ENCODE data around the gene APOBEC3G.
A peak's percentile ranks its signal among the peaks of the same experiment; 100 is the strongest.

APOBEC3G gene

GRCh38 chr22:39092111-39092862 lies 15.2 kb downstream of the APOBEC3G start:
- DNase-seq, result no peak

- DNase-seq, result peak; percentile 41 to 55
These were observed 17.8 kb downstream of the APOBEC3G start for GRCh38 chr22:39094717-39095389.

DNA sequence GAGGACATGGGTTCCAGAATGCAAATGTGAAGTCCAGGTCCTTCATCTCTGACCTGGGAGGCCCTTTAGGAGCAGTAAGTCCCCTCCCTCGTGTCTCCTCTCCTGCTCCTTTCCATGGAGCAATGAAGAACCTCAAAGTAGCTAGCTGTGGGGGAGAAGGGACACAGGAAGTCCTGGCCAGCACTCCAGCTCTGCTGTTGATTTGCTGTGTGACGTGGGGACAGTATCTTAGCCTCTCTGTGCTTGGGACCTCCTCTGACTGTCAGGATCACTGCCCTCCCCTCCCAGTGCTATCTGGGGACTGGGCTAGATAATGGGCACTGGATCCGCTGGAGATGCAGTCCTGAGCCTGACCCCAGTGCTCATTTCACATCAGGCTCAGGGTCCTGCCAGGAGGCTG lies 18.9 kb downstream of the APOBEC3G start:
- DNase-seq, result no peak

DNA sequence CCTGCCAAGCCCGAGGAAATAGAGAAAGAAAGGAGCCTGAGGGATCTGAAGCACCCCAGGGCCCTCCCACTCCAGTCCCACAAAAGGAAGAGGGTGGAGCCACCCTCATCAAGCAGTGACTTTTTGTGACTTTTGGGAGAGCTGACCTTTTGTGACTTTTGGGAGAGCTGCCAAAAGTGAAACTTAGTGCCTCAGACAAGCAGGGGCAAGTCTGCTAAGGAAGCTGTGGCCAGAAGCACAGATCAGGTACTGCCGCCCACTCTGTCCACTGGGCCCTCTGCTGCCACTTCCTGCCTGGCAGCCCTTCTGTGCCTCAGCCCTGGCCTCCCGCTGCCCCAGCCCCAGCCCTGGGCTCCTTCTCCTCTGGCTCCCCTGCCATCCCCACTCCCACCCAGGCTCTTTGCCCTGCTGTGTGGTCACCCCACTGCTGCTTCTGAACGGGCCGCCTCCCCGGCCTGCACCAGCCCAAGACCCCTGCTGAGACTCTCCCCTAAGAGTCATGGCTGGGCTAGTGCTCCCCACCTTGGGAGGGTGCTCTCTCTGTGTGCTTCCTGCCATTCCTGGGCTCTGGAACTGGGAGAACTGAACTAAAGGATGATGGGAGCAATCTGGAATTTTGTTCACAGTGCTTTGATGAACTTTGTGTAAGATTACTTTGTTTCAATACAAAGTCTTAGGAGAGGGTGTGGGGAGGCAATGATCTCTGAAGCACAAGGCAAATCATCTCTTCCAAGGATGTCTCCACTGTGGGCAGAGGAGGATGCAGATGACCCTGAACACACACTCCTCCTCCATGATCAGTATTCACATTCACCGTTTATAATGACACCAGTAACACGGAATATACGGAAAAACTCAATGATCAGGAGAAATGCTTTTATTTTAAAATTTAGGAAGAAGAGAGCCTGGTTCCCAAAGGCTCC lies 20.3 kb downstream of the APOBEC3G start, which contains the start of gene APOBEC3H:
APOBEC3H (plus strand) TSS at position 147 of the 923 bp plus-strand sequence. CDS start 3,035 bp downstream, outside the sequence.
- peak; percentile 52 to 58 for DNase-seq

- DNase-seq, result no peak
These were observed 21.0 kb downstream of the APOBEC3G start for GRCh38 chr22:39098026-39098425.

- DNase-seq, result no peak
These were observed 21.5 kb downstream of the APOBEC3G start for GRCh38 chr22:39098576-39098975.

GRCh38 chr22:39101226-39101625 lies 24.2 kb downstream of the APOBEC3G start:
- DNase-seq, result no peak

DNA sequence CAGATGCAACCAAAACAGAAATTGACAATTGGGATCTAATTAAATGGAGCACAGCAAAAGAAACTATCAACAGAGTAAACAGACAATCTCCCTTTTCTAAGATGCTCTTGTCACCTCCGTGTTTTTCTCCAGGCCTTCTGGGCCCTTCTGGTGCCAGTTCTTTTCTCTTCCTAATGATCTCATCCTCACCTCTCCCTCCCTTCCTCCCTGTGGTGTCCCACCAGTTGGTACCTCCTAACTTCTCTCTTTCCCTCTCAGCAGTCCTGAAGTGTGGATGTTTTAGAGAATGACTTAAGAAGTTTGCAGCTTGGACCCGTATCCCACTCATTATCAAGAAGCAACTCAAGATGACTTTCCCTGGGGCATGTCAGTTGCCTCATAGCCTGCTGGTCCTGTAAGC lies 26.4 kb downstream of the APOBEC3G start:
- DNase-seq, result no peak

- no peak for DNase-seq
These were observed 29.3 kb downstream of the APOBEC3G start for GRCh38 chr22:39106326-39106725.

GRCh38 chr22:39108487-39108886 lies 31.4 kb downstream of the APOBEC3G start:
- no peak for DNase-seq

- DNase-seq, result no peak
These were observed 32.3 kb downstream of the APOBEC3G start for GRCh38 chr22:39109361-39109760.

- DNase-seq, result no peak
These were observed 33.8 kb downstream of the APOBEC3G start for GRCh38 chr22:39110631-39111561.

- no peak for DNase-seq
These were observed 37.0 kb downstream of the APOBEC3G start for GRCh38 chr22:39114112-39114511.

GRCh38 chr22:39115570-39115969 lies 38.5 kb downstream of the APOBEC3G start:
- DNase-seq, result no peak

DNA sequence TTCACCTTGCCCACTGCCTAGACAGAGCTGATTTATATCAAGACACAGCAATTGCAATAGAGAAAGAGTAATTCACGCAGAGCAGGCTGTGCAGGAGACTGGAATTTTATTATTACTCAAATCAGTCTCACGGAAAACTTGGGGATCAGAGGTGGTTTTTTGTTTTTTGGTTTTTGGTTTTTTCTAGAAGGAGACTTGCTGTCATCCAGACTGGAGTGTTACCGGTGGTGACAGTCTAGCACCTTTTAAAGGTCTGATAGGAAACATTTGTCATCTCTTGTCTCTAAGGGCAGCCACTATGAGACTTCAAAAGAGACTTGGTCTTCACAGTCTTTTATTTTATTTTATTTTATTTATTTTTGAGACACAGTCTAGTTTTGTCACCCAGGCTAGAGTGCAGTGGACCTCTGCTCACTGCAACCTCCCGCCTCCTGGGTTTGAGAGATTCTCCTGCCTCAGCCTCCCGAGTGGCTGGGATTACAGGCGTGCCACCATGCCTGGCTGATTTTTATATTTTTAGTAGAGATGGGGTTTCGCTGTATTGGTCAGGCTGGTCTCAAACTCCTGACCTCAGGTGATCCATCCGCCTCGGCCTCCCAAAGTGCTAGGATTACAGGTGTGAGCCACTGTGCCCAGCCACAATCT lies 39.0 kb downstream of the APOBEC3G start:
- DNase-seq, result peak; percentile 18 to 62

- peak; percentile 75 to 83 for DNase-seq
These were observed 40.6 kb downstream of the APOBEC3G start for GRCh38 chr22:39117585-39118191.

DNA sequence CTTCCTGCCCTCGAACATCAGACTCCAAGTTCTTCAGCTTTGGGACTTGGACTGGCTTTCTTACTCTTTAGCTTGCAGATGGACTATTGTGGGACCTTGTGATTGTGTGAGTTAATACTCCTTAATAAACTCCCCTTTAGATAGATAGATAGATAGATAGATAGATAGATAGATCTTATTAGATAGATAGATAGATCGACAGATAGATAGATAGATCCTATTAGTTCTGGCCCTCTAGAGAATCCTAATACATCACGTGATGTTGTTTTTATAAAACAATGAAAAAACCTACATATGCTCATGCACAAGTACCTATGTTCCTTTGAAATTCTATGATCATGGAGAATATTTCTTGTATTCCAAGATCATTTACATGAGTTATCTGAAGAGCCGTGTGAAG lies 43.9 kb downstream of the APOBEC3G start:
- DNase-seq, result no peak

GRCh38 chr22:39122772-39123470 lies 45.8 kb downstream of the APOBEC3G start:
- DNase-seq, result no peak

GRCh38 chr22:39123751-39124581 lies 46.9 kb downstream of the APOBEC3G start:
- no peak for DNase-seq
